ENCODE results near the gene ATP6V1E1.

ATP6V1E1 gene

DNA sequence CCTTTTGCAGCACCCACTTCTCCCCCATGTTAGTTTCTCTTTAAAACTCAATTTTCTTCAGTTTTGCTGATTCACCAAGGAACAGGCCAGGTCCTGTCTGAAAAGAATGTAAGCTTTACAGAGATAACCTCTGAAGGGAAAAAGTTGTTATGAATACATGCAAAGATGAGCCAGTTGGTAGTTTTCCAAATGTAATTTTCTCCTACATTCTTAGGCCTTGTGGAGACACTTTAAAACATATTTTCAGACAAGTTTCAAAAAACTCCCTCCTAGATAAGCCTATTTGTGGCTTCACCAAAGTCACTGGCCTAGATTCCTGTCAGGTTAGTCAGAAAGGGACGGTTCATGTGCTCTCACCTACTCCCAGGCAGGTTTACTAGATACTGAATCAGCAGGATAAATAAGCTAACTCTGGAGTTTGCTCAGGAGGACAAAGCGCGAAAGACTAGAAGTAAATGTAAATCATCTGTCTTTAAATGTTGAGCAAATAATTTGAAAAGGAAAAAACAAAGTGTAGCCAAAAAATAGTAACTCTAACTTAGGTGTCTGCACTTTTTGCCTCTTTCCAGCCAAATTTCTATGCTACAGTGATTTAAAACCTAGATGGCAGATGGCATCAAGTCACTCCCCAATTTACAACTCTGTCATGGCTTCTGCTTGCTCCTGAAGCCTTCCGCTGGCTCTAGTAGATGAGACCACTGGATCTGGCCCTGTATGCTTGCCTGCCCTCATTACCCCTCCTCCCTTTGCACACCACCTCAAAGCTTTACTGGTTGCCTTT, 4.9 kb upstream of the ATP6V1E1 start:
- no peak for DNase-seq

DNA sequence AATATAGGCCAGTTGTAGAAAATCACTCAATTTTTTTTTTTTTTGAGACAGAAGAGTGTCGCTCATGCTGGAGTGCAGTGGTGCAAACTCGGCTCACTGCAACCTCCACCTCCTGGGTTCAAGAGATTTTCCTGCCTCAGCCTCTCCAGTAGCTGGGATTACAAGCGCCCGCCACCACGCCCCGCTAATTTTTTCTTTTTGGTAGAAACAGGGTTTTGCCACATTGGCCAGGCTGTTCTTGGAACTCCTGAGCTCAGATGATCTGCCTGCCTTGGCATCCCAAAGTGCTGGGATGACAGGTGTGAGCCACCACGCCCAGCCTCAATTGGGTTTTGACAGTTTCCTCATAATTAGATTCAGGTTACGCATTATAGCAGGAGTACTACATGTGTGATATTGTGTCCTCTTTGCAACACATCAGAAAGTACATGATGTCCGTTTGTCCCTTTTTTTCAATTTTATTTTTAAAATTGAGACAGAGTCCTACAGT, 2.6 kb upstream of the ATP6V1E1 start:
- no peak for DNase-seq

DNA sequence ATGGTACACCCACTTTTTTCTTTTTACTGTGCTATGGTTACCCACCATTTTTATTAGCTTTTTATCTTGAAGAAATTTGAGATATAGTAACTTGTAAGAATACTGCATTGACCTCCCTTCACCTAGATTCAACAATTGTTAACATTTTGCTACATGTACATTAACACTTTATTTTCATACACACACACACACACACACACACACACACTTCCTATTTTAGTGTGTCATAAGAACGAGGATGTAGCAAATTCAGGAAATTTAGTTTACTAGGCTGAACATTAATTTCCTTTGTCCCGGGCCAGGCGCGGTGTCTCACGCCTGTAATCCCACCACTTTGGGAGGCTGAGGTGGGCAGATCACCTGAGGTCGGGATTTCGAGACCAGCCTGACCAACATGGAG, 1.1 kb upstream of the ATP6V1E1 start:
- DNase-seq, result no peak

DNA sequence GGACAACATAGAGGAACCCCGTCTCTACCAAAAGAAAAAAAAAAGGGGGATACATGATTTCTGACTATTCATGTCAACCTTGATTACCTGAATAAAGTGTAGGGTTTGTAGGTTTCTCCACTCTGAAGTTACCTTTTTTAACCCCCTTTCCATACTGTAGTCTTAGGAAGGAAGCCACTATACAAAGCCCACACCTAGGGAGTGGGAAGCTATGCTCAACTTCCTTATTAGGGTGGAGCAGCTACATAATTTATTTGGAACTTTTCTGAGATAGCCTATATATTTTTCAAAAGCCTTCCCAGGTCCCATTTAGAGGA, 582 bp upstream of the ATP6V1E1 start:
- DNase-seq, result no peak

DNA sequence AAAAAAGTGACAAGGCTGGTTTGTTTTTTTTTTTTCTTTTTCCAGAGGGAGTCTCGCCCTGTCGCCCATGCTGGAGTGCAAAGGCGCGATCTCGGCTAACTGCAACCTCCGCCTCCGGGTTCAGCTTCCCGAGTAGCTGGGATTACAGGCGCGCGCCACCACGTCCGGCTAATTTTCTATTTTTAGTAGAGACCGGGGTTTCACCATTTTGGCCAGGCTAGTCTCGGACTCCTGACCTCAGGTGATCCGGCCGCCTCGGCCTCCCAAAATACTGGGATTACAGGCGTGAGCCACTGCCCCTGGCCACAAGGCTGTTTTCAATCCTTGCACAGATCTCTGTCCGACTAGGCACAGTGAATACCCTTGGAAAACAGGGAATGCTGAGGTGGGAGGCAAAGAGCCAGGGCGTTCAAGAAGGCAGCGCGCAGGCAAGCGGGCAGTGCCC, 566 bp downstream of the ATP6V1E1 start:
- peak in 1 of 2 donors; percentile 7 for DNase-seq

DNA sequence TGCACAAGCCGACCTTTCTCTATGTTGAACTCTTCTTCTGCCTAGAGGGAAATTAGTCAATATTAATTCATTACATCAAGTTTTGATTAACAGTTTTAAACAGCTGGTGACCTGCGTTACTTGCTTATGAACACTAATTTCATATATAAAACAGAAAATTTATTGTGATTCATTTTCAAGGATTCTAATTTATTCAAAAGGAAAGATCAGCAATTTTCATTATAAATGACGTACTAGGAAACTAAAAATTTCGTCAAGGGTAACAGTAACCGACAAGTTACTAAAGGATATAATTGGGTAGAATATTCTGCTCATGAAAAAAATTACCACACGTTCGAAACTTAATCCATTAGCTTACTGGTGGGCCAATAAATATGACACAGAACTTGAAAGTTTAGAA, 15.3 kb downstream of the ATP6V1E1 start:
- no peak for DNase-seq

DNA sequence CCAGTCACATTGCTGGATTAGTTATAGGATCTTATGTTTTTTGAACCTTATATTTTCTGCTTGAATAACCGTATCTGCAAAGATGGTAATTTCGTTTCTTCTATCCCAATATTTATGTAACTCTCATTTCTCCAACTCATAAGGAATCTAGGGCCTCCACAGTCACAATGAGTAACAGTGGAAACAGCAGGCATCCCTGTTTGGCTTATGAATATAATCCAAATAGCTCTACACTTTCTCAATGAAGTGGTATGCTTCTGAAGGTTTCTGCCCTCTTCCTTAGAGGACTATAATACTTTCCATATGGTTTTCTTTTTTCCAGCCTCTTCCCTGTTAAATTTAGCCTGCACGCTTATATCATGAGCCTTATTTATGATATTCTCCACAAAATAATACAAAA, 16.5 kb downstream of the ATP6V1E1 start:
- DNase-seq, result no peak

DNA sequence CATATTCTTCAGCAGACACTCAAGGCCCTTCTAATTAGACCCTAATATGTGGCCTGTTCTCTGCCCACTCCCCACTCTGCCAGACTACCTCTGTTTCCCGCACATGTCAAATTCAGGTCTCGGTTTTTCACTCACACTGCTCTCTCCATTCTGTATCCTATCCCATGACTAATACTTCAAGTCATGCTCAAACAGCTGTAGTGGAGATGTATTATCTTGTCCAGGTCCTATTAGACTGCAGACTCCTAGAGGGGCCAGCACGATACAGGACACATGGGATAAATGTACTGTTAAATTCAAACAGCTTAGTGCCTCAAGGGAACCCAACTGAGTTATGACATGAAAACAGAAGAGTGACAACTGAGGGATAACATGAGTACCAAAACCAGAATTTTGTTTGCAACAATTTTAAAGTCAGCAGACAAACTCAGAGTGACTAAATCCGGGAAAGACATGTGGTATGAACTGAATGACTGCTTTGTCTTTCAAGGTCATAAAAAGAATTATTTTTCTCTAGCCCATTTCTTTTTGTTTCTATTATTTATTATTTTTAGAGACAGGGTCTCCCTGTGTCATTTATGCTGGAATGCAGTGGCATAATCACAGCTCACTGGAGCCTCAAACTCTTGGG, 20.5 kb downstream of the ATP6V1E1 start:
- DNase-seq, result no peak

DNA sequence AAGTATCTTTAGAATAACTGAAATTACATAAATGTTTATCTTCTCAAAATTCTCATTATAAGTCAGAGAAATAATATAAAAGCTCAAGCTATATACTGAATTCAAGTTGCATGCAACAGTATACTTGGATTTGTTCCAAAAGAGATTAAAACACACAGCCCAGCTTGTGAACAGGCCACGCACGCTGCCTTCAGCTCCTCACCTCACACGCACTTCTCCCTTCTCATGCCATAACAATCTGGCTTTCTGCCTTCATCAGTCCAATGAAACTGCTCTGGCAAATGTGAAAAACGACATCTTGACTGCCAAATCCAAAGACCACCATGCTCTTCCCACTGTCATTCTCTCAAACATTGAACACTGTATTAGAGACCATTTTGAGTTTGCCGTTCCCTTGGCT, 22.1 kb downstream of the ATP6V1E1 start:
- no peak for DNase-seq

DNA sequence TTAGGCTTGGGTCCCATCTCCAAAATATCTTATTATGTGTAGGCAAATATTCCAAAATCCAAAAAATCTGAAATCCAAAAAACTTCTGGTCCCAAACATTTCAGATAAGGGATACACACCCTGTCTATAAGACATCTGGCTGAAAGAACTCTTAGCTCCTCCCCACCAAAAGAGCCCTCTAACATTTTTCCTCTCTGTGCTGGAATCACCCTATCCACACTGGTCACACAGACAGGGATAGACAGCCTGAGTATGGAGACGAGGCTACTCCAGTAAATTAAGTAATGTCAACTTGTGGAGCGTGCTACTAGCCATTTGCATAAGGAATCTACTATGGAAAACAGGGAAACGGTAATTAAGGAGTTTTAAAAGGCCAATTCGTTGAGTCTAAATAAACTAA, 24.9 kb downstream of the ATP6V1E1 start:
- DNase-seq, result no peak

DNA sequence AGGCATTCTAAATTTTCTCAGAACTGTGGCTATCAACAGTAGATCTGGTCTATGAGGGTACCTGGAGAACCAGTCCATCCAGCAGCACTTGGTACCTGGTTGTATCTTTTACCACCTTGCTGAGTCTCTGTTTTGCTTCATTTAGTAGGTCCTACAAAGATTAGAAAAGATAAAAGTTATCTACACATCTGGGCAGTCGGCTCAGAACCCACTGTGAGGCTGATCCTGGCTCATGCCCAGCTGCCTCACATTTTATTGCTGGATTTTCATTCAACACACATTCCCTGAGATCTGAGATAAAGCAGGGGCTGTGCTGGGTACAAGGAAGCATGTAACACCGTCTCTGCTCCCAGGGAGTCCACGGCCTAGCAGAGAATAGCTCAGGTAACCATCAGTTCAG, 27.5 kb downstream of the ATP6V1E1 start:
- no peak for DNase-seq

DNA sequence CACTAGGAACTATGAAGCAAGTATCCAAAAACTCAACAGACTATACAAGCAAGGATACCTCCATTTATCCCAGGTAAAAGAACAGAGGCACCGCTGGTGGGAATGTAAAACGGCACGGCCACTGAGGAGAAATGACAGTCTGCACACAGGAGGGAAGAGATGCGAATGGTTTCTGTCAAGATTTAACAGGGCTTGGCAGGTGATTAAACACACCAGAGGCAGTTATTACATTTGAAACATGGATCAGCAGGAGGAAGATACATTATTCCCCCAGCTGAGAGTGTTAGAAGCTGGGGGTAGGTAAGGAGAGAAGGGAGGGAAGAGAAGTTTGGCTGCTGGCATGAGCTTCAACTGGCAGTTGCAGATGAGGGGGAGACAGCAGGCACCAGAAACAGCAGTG, 30.2 kb downstream of the ATP6V1E1 start:
- no peak for DNase-seq

DNA sequence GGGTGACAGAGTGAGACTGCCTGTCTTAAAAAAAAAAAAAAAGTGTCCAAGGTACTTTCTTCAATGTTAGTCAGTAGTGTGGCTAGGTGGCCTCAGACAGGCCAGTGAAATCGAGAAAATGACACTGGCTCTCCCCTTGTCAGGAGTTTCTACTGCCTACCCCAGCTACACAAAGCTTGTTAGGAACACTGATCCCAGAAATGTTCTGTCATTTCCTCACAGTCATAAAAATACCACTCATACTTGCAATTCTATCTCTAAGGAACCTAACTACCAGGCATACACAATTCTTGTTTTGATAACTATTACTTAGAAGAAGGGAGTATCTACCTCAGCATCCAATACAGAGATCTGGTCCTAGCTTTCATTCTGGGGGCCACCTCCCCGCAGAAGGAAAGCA, 31.3 kb downstream of the ATP6V1E1 start:
- no peak for DNase-seq

DNA sequence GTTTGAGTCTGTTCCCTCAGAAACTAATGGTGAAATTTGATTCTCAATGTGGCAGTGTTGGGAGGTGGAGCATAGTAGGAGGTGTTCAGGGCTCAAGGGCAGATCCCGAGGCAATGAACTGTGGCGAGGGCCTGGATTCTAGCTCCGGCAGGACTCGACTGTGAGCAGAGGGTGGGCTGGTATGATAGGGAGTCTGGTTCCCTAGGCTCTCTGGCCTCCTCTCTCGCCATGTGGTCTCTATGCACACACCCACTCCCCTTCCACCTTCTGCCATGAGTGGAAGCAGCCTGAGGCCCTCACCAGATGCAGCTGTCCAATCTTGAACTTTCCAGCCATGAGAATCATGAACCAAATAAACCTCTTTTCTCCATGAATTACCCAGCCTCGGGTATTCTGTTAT, 32.3 kb downstream of the ATP6V1E1 start:
- no peak for DNase-seq

DNA sequence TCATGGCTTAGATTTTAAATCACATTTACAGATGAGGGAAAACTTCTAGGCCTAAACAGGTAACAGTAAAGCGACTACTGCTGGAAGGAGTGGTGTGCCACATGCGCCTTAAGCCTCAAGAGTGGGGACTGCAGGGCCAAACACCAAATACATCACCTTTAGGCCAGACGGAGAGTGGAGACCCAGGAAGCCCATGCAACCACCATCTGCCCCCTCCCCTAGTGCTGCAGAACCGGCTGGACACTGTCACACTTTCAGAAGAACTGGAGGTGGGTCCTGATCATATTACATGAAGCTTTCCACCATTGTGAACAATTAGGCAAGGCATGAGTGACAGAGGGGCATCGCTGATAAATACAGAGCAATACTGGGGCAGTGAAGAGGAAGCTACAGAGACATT, 36.3 kb downstream of the ATP6V1E1 start:
- no peak for DNase-seq

DNA sequence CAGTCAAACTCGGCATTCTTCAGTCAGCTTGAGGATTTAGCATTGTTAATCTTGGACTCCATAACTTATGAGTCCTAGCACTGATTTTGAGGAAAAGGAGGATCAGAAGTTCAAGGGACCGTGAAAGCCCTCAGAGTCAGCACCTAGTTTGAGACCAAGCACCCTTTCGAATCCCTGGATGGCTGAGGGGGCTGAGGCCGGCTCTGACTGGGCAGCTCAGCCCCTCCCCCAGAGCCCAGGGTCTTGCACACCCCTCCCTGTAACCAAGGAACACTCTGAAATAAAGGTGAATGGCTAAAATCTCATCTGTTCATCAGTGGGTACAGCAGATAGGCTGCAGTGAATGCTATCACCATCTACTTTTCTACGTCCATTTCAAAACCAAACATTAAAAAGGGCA, 38.0 kb downstream of the ATP6V1E1 start:
- no peak for DNase-seq

DNA sequence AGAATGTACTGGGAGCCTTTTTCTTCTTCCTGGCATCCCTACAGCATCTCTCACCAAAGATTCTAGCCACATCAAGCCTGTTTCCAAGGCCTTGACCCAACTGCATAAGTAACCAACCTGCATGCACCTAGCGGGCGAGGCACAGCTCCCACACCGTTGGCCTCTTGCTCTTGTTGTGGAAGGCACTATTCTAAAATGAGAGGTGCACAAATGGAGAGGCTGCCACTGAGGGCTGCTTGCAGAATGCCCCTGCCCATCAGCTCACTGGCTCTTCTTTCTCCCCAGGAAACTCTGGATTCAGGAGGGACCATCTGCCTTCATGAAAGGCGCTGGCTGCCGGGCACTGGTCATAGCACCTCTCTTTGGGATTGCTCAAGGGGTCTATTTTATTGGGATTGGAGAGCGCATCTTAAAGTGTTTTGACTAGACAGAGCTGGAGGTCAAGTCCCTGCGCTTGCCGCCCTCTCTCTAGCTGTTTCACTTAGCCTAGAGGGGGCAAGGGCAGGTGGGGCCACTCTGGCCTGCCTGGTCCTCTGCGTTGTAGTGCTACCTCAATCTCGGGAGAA, 38.7 kb downstream of the ATP6V1E1 start:
- no peak for DNase-seq

DNA sequence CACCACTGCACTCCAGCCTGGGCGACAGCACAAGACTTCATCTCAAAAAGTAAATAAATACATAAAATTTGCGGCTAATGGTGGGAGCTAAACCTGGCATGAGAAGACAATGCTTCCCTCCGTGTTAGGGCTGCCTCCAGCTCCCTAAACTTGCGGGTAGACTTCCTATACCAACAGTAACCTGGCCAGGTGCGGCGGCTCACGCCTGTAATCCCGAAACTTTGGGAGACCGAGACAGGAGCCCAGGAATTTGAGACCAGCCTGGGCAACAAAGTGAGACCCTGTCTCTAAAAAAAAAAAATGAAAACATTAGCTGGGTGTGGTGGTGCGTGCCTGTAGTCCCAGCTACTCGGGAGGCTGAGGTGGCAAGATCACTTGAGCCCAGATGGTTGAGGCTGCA, 39.9 kb downstream of the ATP6V1E1 start:
- DNase-seq, result no peak

DNA sequence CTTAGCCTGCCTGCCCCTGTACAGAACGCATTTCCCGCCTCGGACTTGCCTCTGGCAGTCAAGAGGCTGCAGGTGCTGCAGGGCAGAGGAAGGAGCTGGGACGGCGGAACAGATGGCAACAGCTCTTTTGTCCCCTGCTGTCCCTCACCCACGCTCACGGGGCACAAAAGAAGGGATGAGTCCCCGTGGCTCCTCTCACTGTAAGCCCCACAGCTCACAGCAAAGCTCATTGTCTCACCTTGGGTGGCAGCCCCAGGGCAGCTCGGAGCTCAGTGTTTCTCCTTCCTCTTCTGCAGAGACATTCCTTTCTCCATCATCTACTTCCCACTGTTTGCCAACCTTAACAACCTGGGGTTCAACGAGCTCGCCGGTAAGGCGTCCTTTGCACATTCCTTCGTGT, 40.9 kb downstream of the ATP6V1E1 start:
- DNase-seq, result no peak

DNA sequence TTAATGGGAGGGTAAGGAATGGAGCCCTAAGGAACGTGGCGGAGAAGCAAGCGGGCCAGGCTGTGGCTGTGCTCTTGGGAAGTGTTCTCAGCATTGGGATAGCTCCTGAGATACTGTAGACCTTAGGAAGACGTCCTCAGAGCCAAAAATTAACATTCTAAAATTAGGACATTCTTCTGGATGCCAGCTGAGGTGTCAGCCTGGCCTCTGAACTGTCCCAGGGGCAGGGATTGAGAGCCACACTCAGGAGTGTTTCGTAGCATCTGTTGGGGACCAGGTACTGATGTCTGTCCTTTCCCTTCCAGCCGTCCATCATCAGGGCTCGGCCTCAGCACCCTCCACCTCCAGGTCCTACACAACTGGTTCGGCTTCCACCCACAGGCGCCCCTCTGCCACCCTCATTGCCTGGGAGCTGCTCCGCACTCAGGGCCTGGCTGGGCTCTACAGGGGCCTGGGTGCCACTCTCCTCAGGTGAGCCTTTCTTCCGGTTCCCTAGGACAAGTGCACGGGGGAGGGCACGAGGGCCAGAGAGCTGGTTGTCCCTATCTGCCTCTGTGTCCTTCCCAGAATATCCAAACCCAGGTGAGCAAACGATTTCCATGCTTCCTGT, 41.6 kb downstream of the ATP6V1E1 start:
- DNase-seq, result no peak

DNA sequence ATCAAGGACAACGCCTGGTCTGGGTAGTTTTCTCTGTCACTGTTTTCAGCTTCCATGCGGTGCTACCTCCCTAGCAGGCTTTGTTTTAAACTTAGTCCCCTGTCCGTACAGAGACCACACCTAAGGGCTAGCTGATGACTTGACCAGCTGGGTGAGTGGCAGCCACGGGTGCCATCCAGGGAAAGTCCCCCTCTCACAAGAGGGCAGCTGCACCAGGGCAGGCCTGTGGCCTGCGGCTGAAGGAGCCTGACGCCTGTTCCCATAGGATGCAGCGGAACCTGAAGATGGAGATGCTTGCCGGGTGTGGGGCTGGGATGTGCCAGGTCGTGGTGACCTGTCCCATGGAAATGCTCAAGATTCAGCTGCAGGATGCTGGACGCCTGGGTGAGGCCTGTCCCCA, 45.4 kb downstream of the ATP6V1E1 start:
- no peak for DNase-seq

DNA sequence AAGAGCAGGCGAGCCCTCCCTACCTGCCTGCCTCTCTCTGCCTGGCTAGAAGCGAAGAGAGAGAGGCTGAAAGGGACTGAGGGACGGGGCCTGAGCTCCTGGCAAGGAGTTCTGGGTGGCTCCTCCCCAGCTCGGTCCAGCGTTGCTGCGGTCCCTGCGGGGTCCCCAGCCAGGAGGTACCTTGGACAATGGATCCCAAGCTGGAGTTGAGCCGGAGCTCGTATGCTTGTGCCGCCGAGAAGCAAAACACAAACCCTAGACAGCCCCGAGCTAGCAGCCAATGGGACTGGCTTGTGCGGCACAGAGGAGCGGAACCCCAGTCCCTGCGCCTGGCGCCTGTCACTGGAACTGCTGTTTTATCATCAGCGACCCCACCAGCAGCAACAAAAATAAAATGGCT, 46.9 kb downstream of the ATP6V1E1 start:
- no peak for DNase-seq

DNA sequence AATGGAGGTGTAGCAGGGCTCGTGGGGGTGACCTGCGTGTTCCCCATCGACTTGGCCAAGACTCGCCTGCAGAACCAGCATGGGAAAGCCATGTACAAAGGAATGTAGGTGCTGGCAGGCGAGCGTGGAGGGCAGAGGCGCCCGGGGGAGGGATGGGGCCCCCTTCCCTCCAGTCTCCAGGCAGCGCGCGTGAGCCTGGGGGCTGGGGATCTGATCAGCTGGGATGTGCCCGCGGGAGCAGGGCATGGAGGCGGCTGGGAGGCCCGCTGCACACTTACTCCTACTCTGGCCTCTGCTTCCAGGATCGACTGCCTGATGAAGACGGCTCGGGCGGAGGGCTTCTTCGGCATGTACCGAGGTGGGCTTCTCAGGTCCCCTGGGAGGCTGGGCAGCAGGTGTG, 47.5 kb downstream of the ATP6V1E1 start:
- no peak for DNase-seq

DNA sequence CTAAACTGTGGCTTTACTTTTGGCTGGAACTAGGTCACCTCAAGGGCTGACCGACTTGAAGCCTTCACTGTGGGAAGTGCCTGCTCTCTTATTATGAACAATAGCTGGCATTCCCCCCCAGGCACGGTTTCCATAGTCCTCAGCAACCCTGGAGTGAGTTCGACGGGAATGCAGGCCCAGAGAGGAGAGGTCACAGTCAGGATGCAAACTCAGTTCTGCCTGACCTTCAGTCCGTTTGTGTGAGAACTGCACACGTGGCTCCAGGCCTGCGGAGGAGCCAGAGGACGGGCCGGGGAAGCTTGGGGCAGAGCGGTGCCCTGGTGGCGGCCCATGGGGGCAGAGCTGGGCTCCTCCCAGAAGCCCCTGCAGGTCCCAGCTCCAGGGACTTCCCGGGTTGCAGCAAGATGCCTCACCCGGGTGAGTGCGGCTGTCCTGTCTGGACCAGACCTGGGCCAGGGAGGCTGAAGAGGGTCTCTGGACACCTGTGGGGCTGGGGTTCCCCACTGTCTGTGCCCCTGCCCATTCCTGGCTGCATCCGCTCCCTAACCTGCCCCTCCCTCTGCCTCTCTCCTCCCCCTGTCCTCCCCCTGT, 48.0 kb downstream of the ATP6V1E1 start:
- DNase-seq, result no peak
